GM19328 (cell line): ENCODE results near the gene ATP8A2.
"Not testable (repeated sequence)": the region's sequence is repeated elsewhere in the genome, so short reads cannot be mapped to it uniquely, and the experiment has no call there.

Experiments
- ATAC-seq: cut with Tn5 transposase; IDR thresholded peaks from one replicate; pipeline ENCODE4 v1.9.1; 2021; ENCODE audit warnings: mild to moderate bottlenecking, moderate library complexity; ENCODE audit not compliant: unreplicated experiment

ATP8A2 gene

DNA sequence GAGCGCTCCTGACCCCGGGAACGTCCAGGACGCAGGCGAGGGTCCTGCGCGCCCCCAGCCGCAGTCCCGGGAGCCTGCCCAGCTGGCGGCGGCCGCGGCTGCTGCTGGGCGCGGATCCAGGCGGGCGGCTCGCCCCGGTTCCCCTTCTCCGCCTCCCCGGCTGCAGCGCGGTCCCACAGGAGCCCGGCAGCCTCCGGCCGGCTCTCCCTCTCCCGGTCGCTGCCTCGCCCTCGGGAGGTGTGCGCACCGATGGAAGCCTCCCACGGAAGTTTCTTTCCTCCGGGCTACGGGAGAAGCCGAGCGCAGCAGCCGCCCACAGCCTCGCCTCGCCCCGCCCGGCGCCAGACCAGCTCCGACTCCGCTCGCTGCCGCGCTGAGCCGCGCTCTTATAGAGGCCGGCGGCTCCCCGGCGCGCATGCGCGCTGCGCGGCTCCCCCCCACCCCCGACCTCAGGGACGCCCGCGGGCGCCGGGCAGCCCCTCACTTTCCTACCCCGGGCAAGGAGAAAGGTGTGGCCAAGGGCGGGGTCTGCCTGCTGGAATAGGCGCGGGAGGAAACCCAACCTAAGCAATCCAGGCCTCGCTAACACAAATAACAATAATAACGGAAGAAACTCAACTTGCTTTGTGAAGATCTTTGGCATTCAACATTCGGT lies 680.0 kb downstream of the ATP8A2 start, which contains the start of gene SHISA2:
TSS of gene SHISA2 (minus strand) at position 360 of the 655 bp plus-strand sequence. CDS start 1,041 bp downstream, outside the sequence.
- ATAC-seq, result no peak

DNA sequence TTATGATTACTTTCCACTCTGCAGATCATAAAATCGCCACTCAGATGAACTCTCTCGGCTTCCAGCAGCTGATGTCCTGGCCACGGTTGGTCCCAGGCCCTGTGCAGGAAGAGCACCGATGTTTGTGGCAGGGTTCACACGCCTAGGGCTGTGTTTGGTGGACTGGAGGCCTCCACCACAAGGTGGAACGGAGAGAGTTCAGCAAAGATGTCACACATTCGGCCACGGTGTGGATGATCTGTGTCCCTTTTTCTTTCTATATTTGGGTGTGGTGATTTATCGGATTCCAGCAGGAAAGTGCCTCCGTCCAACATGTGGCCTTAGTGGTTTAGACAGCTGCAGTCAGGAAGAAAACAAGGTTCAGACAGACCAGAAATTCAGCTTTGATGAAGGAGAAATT lies 680.6 kb downstream of the ATP8A2 start:
- ATAC-seq, result no peak

DNA sequence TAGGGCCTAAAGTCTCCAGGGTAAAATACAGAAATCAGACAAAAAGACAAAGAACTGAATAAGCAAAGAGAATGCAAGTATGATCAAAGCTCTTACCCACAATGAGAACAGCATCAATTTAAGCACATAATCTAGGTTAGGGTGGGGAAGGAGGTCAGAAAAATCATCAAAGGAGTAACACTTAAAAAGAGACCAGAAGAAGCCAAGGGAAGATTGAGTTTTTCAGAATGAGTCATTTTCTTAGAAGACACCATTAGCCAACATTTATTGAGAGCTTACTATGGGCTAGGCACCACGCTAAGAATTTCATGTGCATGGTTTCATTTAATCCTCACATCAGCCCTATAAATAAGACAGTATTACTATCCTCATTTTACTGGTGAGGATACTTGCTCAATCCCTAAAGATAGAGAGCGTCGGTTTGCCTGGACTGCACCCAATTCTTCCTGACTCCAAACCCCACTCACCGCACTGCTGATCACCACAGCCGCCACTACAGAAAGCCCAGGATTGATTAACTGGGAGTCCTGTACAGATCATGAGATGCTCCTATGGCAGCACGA lies 681.7 kb downstream of the ATP8A2 start:
- no peak for ATAC-seq

DNA sequence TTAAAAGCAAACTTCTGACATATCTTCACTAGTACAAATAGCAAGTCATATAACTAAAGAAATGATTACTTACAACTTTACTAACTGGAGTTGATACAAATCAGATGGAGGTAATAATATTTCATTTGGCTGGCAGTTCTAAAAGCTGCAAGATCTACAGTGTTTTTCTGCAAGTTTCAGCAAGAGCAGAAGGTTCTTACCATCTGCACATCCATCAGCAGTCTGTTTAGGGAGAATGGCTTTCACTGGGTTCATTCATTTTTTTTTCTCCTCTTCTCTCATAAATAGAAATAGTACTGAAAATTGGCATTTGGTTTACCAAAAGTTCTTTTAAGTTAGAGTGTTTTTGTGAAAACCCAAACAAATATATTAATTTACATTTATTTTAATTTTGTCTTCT lies 683.1 kb downstream of the ATP8A2 start:
- ATAC-seq, result no peak

DNA sequence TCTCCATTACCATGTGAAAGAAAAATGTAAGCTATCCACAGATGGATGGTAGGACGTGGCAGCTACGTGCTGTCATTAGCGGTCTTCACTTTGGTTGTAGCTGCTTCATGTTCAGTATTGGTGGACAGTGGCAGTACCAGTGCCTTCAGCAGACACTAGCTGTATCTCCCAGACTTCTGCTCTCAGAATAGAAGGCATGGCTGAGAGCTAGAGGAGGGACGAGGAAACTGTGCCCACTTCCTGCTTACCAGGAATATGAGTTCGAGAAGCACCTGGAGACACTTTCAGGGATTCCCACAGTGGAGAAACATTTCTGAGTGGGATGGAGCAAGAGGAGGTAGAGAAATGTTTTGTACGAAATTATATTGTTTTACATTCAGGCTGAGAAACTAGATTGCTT lies 686.9 kb downstream of the ATP8A2 start:
- ATAC-seq, result no peak

DNA sequence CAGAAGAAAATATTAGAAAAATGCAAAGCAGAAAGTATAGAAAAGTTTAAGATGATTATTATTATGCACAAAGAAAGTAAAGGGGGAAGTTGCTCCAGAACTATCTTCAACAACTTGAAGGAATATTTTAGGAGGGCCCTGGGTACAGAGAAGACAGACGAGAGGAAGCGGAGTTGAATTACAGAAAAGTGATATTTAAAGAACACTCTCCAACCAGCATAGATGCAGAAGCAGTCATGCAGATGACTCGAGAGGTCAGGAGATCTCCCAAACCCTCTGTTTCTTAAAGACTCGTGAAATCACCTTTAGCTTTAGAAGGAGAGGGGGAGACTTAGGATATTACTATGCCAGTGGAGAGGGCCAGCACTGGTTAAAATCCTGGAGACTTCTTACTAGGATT lies 688.6 kb downstream of the ATP8A2 start:
- ATAC-seq, result no peak

DNA sequence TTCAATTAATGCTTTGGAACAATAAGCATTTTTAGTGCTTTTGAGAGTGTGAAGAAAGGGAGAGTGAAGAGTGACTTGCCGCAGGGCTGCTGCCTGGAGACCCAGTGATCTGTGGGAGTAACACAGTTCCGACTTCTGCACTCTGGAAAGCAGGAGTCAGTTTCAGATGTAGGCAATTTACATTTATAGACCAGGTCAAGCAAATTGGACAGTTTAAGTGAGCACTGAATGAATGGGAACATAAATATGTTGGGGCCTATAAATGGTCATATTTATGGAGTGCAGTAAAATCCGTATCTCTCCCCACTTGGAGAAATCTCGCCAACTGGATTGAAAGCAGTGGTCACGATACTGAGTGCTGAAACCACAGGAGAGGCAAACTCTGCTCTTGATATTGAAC lies 689.5 kb downstream of the ATP8A2 start:
- no peak for ATAC-seq

DNA sequence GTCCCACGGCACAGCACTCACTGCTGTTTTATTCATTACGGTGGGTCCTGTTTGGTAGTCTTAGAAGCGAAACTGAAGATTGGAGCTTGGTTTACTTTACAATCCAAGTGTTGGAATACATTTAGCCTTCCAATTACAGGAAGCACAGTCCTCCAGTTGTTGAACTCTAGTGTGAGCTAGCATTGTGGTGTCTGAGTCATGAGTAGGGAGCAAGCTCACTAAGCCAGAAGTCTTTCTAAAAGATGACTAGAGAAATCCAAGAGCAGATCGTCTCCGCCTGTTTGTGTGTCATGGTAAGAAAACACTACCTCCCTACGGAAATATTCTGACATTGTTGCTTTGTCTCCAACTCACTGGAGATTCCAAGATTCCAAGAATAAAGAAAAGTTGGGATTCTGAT lies 690.2 kb downstream of the ATP8A2 start:
- ATAC-seq, result no peak

DNA sequence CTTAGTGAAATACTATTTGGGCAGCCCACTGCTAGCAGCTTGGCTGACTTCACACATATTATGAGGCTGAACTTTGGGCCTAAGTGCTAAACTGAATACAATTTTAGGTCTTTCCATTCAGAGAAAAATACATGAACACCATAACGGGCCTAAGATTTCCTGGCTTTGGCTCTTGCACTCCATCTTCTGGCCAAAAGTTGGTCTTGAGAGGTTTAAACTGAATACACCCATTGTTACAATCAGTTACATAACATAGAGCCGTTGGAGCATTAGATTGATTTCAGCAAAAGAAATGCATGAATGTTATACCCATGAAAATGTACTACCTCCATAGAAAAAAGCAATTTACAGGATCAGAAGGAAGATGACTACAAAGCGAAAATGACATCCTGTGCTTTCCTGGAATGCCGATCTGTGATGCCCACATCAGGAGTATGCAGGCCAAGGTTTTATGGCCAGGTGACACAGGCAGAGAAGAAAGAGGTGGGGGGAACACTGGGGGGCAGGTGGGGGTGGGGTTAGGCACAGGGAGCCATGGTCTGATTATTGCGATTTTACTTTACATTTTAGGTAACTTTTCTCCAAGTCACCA lies 691.2 kb downstream of the ATP8A2 start:
- no peak for ATAC-seq

DNA sequence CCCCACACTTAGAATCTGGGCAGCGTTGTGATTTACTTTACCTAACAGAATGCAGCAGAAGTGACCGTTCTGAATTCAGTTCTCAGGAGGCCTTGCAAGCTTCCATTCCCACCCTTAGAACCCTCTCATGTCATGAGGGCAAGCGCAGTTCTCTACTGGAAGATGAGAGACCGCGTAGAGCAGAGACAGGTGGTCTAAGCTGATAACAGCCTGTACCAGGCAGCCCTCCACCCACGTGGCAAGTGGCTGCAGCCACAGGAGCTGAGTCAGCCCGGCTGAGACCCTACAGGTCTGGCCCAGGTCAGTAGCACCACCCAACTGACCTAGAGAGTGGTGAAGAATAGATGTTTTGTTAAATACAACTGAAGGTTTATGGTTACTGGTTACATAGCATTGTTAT lies 694.7 kb downstream of the ATP8A2 start:
- not testable (repeated sequence) for ATAC-seq

DNA sequence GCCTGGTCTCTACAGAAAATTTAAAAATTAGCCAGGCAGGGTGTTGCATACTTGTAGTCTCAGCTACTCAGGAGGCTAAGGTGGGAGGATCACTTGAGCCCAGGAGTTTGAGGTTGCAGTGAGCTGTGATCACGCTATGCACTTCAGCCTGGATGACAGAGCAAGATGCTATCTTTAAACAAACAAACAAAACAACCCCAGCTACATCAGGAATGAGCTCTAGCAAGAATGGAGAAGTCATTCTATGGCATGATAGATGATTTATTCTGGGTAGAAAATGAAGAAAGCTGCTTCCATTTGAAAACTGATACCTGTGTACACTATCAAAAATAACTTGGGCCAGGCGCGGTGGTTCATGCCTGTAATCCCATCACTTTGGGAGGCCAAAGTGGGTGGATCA lies 695.8 kb downstream of the ATP8A2 start:
- ATAC-seq, result no peak

DNA sequence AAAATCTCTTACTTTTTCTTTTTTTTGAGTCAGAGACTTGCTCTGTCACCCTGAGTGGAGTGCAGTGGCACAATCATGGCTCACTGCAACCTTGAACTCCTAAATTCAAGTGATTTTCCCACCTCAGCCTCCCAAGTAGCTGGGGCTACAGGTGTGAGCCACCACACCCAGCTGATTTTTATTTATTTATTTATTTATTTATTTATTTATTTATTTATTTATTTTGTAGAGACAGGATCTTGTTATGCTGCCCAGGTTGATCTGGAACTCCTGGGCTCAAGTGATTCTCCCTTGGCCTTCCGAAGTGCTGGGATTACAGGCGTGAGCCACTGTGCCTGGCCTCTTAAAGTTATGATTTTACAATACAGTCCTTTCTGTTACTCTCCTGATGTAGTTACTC lies 696.6 kb downstream of the ATP8A2 start:
- ATAC-seq, result not testable (repeated sequence)

DNA sequence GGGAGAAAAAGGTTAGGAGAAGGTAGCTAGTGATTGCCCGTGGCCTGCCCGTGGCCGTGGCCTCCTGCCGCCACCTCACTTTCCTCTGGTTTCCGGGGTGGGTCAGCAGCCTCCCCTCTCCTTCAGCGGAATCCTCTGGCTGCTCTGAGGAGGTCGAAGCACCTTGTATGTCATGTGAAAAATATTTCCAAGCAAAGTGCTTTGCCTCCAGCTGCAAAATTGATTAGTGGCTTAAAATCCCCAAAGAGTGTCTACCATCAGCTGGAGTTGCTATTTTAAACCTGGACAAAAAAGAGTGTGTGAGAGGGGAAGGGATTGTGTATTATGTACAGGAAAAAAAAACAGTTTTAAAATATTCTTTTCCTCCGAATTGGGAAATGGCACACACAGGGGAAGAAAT lies 697.9 kb downstream of the ATP8A2 start:
- ATAC-seq, result not testable (repeated sequence)

DNA sequence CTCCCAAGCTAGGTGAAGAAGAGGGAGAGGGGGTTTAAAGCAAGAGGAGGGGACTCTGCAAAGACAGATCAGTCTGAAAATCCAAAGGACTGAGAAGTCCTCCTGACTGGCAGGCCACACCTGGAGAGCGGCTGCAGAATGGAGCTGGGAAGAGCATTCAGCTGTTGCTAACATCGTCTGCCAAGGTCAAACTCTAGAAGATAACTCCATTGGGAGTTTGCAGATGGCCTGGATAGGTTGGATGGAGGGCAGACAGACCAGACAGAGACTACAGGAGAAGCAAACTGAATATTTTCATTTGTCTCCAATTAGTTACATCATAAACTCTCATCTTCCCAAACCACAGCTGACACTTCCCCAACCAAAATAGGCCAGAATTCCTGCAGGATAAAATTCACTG lies 699.9 kb downstream of the ATP8A2 start:
- ATAC-seq, result no peak

DNA sequence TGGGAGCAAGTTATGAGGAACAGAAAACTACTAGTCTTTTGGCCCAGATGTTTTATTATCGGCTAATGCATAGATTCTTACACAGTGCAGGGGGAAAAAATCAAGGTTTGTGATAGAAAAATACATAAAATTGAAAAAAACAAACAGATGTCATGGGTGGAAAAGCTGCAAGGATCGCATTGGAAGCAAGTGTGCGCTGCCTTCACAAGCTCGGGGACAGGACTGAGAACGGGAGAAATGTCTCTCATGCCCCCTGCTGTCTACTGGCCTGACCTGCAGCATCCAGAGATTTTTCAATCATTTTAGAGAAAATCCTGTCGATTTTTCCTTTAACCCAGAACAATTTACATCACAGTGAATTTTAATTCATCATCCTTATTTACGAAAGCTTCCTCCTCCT lies 700.6 kb downstream of the ATP8A2 start:
- not testable (repeated sequence) for ATAC-seq

DNA sequence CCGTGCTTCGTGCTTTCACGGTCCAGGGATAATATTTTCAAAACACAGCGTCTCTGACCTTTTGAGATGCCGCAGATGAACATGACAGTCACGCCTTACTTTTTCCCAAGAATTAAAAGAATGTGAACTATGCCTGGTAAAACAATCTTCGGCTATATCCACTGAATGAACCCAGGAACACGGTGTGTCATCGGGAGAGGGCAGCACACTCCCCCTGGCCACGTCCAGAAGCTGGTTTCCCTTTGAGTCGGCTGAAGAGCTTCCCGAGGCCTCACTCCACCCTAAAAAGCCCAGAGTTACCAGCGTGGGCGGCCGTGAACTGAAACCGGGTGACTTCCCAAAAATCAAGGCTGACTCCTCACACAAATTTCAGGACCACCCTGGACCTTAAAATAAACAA lies 702.9 kb downstream of the ATP8A2 start:
- ATAC-seq, result no peak
